ENCODE data around the gene PARD6A.

Gene PARD6A

GRCh38 chr16:67647111-67647651, 13.6 kb upstream of the PARD6A start:
- Histone ChIP-seq H3K79me2 (ENCODE audit: insufficient read depth, low read length) (peaks cover 62% of the 10 kb centered on the region), H3K27me3 (ENCODE audit: insufficient read depth, low read length, poor library complexity, severe bottlenecking) (no peaks in the 10 kb centered on the region), H3K9ac (ENCODE audit: low read depth, low read length, poor library complexity, severe bottlenecking) (peak overlapping the region; percentile 98), H3K4me1 (ENCODE audit: insufficient read depth, low read length, poor library complexity, severe bottlenecking) (peaks cover 24% of the 10 kb centered on the region), H3K36me3 (ENCODE audit: insufficient read depth, low read length) (peaks cover 35% of the 10 kb centered on the region; the same call in 1 of the 2 replicates), H4K20me1 (ENCODE audit: insufficient read depth, low read length, poor library complexity, severe bottlenecking) (peaks cover 23% of the 10 kb centered on the region), H3K9me2 (replicated peaks; ENCODE audit: low read depth, low read length) (no peaks in the 10 kb centered on the region), H2AFZ (ENCODE audit: low read length) (no peak overlapping the region), H3K4me2 (ENCODE audit: low read depth, low read length, poor library complexity, severe bottlenecking) (peak overlapping the region; percentile 82), H3F3A (ENCODE audit: low read depth) (no peaks in the 10 kb centered on the region), H3K9me3 (ENCODE audit: insufficient read depth, low read depth, low read length) (no peaks in the 10 kb centered on the region), H3K4me3 (ENCODE audit: low read length, poor library complexity, severe bottlenecking) (peak overlapping the region; percentile 98)
- TF ChIP-seq EZH2phosphoT487 (IDR thresholded peaks at IDR 0.05; ENCODE audit: borderline replicate concordance) = no peak
- TF ChIP-seq CTCF (conservative IDR thresholded peaks at IDR 0.05; ENCODE audit: low read length) = no peak

- Histone ChIP-seq H4K20me1 (ENCODE audit: insufficient read depth, low read length, poor library complexity, severe bottlenecking) (peaks cover 23% of the 10 kb centered on the region), H3K4me2 (ENCODE audit: low read depth, low read length, poor library complexity, severe bottlenecking) (no peak overlapping the region), H3K9ac (ENCODE audit: low read depth, low read length, poor library complexity, severe bottlenecking) (no peak overlapping the region), H3F3A (ENCODE audit: low read depth) (no peaks in the 10 kb centered on the region), H2AFZ (ENCODE audit: low read length) (no peak overlapping the region), H3K9me3 (ENCODE audit: insufficient read depth, low read depth, low read length) (no peaks in the 10 kb centered on the region), H3K36me3 (ENCODE audit: insufficient read depth, low read length) (peaks cover 38% of the 10 kb centered on the region; the same call in 1 of the 2 replicates), H3K79me2 (ENCODE audit: insufficient read depth, low read length) (peaks cover 64% of the 10 kb centered on the region), H3K27me3 (ENCODE audit: insufficient read depth, low read length, poor library complexity, severe bottlenecking) (no peaks in the 10 kb centered on the region), H3K9me2 (replicated peaks; ENCODE audit: low read depth, low read length) (no peaks in the 10 kb centered on the region), H3K4me1 (ENCODE audit: insufficient read depth, low read length, poor library complexity, severe bottlenecking) (peaks cover 24% of the 10 kb centered on the region), H3K4me3 (ENCODE audit: low read length, poor library complexity, severe bottlenecking) (no peak overlapping the region)
- TF ChIP-seq EZH2phosphoT487 (IDR thresholded peaks at IDR 0.05; ENCODE audit: borderline replicate concordance) (no peak), CTCF (conservative IDR thresholded peaks at IDR 0.05; ENCODE audit: low read length) (no peak)
Measured at GRCh38 chr16:67647681-67648080, 13.1 kb upstream of the PARD6A start.

GRCh38 chr16:67648088-67648763, 12.5 kb upstream of the PARD6A start:
- no peaks in the 10 kb centered on the region for H3K27me3 ChIP-seq (ENCODE audit: insufficient read depth, low read length, poor library complexity, severe bottlenecking)
- H2AFZ ChIP-seq (ENCODE audit: low read length) = no peak overlapping the region
- TF ChIP-seq EZH2phosphoT487 (IDR thresholded peaks at IDR 0.05; ENCODE audit: borderline replicate concordance) (no peak), CTCF (conservative IDR thresholded peaks at IDR 0.05; ENCODE audit: low read length) (no peak)
- H3K79me2 ChIP-seq (ENCODE audit: insufficient read depth, low read length) = peaks cover 64% of the 10 kb centered on the region
- H3F3A ChIP-seq (ENCODE audit: low read depth) = no peaks in the 10 kb centered on the region
- peaks cover 23% of the 10 kb centered on the region for H4K20me1 ChIP-seq (ENCODE audit: insufficient read depth, low read length, poor library complexity, severe bottlenecking)
- H3K9me3 ChIP-seq (ENCODE audit: insufficient read depth, low read depth, low read length) = no peaks in the 10 kb centered on the region
- H3K9me2 ChIP-seq (replicated peaks; ENCODE audit: low read depth, low read length) = no peaks in the 10 kb centered on the region
- no peak overlapping the region for H3K9ac ChIP-seq (ENCODE audit: low read depth, low read length, poor library complexity, severe bottlenecking)
- H3K4me1 ChIP-seq (ENCODE audit: insufficient read depth, low read length, poor library complexity, severe bottlenecking) = peaks cover 24% of the 10 kb centered on the region
- H3K4me3 ChIP-seq (ENCODE audit: low read length, poor library complexity, severe bottlenecking) = no peak overlapping the region
- H3K36me3 ChIP-seq (ENCODE audit: insufficient read depth, low read length) = peaks cover 38% of the 10 kb centered on the region; the same call in 1 of the 2 replicates
- H3K4me2 ChIP-seq (ENCODE audit: low read depth, low read length, poor library complexity, severe bottlenecking) = no peak overlapping the region

All from Loucy (cell line).